Transverse colon (tissue), 4 donors: ENCODE data around the gene TBC1D7.

Experiments used
- CTCF ChIP-seq, 5 experiments: fragments of 200-600 bp in 3 of 5; fragments of 450-650 bp in 2 of 5; sonication (generic) in 3 of 5; IDR thresholded peaks; 1 replicate in 2 of 5; 2 replicates in 3 of 5; pipeline ENCODE4 v1.5.1; 2016 to 2017; ENCODE audit warnings: antibody characterized with exemption in 5 of 5, inconsistent platforms in 3 of 5, mild to moderate bottlenecking in 2 of 5, moderate library complexity in 1 of 5
- EP300 ChIP-seq: sonication (generic); formaldehyde crosslinking; IDR thresholded peaks from one replicate; pipeline ENCODE4 v1.6.1; 2017; ENCODE audit warnings: antibody characterized with exemption, low read depth
- POLR2AphosphoS5 ChIP-seq, 3 donors: sonication (generic); formaldehyde crosslinking; IDR thresholded peaks; one replicate each; pipeline ENCODE4 v1.6.1; 2016; ENCODE audit warnings: antibody characterized with exemption in 3 of 3

GRCh38 chr6:13260831-13261230 lies 67.5 kb downstream of the TBC1D7 start:
- TF ChIP-seq CTCF (IDR thresholded peaks at IDR 0.05): no peak
- TF ChIP-seq EP300: no peak
- no peak for TF ChIP-seq POLR2AphosphoS5 (IDR thresholded peaks at IDR 0.05)
